ENCODE results near the gene PLCD1.
"Not testable (repeated sequence)": the region's sequence is repeated elsewhere in the genome, so short reads cannot be mapped to it uniquely, and the experiment has no call there.

PLCD1 gene

GRCh38 chr3:37986479-37987314 is 42.7 kb downstream of the PLCD1 start:
- DNase-seq (ENCODE audit: low read depth): peak; percentile 74

GRCh38 chr3:37985637-37986320 is 43.7 kb downstream of the PLCD1 start:
- no peak for DNase-seq (ENCODE audit: low read depth)

- no peak for DNase-seq (ENCODE audit: low read depth)
These were observed 44.8 kb downstream of the PLCD1 start for GRCh38 chr3:37984596-37984995.

- no peak for DNase-seq (ENCODE audit: low read depth)
These were observed 45.4 kb downstream of the PLCD1 start for GRCh38 chr3:37984051-37984450.

GRCh38 chr3:37982331-37982730 is 47.1 kb downstream of the PLCD1 start:
- DNase-seq (ENCODE audit: low read depth): no peak

- no peak for DNase-seq (ENCODE audit: low read depth)
These were observed 48.1 kb downstream of the PLCD1 start for GRCh38 chr3:37981348-37981664.

- DNase-seq (ENCODE audit: low read depth): no peak
These were observed 48.7 kb downstream of the PLCD1 start for GRCh38 chr3:37980462-37981347.

GRCh38 chr3:37979541-37980461 is 49.6 kb downstream of the PLCD1 start:
- DNase-seq (ENCODE audit: low read depth): no peak

- no peak for DNase-seq (ENCODE audit: low read depth)
These were observed 55.0 kb downstream of the PLCD1 start for GRCh38 chr3:37974121-37975083.

GRCh38 chr3:37973246-37974054 is 56.0 kb downstream of the PLCD1 start:
- no peak for DNase-seq (ENCODE audit: low read depth)

- DNase-seq (ENCODE audit: low read depth): not testable (repeated sequence)
These were observed 57.4 kb downstream of the PLCD1 start for GRCh38 chr3:37972056-37972455.

GRCh38 chr3:37971467-37971866 is 58.0 kb downstream of the PLCD1 start:
- no peak for DNase-seq (ENCODE audit: low read depth)

- DNase-seq (ENCODE audit: low read depth): no peak
These were observed 58.6 kb downstream of the PLCD1 start for GRCh38 chr3:37970802-37971201.

GRCh38 chr3:37969596-37970100 is 59.8 kb downstream of the PLCD1 start:
- DNase-seq (ENCODE audit: low read depth): no peak

GRCh38 chr3:37968813-37969595 is 60.4 kb downstream of the PLCD1 start:
- DNase-seq (ENCODE audit: low read depth): no peak

GRCh38 chr3:37968199-37968598 is 61.2 kb downstream of the PLCD1 start:
- DNase-seq (ENCODE audit: low read depth): no peak

- peak; percentile 55 for DNase-seq (ENCODE audit: low read depth)
These were observed 62.1 kb downstream of the PLCD1 start for GRCh38 chr3:37967260-37967881.

GRCh38 chr3:37964716-37965115 is 64.7 kb downstream of the PLCD1 start:
- DNase-seq (ENCODE audit: low read depth): no peak

All from CMK (cell line).